Measurements from ENCODE around the gene ZNF648.

GRCh38 chr1:182046763-182047162, 14.7 kb downstream of the ZNF648 start:
- TF ChIP-seq CTCF (IDR thresholded peaks at IDR 0.05; ENCODE audit: low read depth, low read length), result no peak
- no peak for TF ChIP-seq POLR2A (IDR thresholded peaks at IDR 0.05; ENCODE audit: extremely low read depth, insufficient read length)
- TF ChIP-seq MYC (IDR thresholded peaks at IDR 0.05; ENCODE audit: low read depth, low read length), result no peak
- no peak for TF ChIP-seq MAX (IDR thresholded peaks at IDR 0.05; ENCODE audit: low read depth, low read length)

Data from NB4 (cell line).